Measurements from ENCODE around the gene ZFP92.

The ZFP92 gene

DNA sequence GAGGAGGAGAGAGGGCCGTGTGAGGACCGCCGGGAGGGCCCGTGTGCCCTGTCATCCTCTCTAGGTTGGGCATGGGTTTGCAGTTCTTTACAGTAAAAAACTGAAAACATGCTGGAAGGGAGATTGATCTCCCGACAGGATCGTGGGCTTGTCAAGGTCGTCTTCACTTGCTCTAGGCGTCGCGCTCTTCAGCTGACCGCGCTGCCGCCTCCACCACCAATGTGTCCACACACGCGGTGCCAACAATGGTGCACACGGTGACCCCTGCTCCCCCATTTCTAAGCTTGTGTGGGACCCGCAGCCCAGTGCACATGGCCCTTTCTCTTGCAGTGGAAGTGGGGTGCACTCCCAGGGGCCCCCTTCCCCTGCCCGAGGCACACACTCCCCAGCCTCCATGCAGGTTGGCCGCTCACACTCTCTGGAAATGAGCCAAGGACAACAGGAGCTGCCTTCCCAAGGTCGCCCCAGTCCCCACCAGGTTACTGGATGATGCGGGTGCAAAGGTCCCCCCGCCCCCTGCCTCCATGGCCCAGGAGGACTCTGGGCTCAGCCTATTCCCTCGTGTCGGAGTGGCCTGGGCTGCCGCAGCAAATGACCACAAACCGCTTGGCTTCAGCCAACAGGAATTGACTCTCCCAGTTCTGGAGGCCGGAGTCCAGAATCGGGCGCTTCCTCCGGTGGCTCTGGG is 1.7 kb upstream of the ZFP92 start:
- DNase-seq = no peak

DNA sequence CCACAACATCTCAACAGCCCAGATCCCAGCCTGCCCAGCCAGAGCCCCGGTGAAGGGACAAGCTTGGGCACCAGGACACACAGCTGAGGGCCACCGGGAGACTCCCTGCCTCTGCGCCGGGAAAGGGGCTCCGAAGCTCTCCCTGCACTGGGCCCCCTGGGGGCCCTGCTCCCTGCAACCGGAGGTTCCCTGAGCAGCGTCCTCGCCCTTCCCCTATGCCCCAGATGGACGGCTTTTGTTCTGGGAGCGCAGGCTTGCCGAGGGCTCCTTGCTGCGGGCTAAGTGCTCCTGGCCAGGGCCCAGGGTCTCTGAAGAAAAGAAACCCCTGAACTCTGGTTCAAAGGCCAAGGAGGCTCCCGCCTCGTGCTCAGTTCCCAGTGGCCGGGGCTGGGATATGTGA is 899 bp upstream of the ZFP92 start:
- no peak for DNase-seq

DNA sequence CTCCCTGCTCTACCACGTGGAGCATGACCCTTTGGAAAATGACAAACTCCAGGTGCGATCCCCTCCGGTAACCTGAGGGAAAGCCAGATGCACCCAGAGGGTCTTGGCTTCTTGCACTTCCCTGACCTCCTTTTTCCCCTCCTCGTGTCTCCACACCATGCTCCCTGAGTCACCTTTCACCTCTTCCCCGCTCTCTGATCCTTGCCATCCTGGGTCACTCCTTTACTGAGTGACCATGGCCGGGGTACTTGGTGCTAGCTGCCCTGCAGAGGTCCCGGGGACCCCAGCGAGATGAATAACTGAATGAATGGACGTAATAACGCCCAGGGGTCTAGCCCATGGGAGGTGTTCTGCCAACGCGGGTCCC is 401 bp upstream of the ZFP92 start:
- no peak for DNase-seq

DNA sequence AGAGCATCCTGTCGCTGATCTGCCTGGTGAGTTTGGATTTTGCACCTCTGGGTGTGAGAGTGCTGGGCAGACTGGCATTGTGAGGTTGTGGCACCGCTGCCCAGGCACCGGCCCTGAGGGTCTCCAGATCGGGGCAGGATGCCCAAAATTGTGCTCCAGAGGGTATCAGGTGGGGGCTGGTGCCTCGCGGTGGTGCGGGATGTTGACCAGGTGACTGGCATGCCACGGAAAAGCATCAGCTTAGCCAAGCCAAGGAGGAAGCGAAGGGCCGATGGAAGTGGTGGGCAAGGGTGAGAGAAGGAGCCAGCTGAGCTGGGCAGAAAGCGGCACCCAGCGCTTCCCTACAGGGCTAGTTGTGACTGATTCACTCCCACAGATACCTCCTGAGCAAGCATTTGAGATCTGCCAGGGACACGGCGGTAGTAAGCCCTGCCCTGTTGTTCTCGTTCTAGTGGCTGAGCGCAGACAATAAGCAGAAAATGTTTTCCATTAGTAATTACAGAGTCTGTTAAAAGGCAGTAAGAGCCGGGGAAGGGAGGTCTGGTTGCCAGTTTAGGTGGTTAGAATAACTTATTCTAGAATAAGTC is 809 bp downstream of the ZFP92 start:
- DNase-seq = no peak

DNA sequence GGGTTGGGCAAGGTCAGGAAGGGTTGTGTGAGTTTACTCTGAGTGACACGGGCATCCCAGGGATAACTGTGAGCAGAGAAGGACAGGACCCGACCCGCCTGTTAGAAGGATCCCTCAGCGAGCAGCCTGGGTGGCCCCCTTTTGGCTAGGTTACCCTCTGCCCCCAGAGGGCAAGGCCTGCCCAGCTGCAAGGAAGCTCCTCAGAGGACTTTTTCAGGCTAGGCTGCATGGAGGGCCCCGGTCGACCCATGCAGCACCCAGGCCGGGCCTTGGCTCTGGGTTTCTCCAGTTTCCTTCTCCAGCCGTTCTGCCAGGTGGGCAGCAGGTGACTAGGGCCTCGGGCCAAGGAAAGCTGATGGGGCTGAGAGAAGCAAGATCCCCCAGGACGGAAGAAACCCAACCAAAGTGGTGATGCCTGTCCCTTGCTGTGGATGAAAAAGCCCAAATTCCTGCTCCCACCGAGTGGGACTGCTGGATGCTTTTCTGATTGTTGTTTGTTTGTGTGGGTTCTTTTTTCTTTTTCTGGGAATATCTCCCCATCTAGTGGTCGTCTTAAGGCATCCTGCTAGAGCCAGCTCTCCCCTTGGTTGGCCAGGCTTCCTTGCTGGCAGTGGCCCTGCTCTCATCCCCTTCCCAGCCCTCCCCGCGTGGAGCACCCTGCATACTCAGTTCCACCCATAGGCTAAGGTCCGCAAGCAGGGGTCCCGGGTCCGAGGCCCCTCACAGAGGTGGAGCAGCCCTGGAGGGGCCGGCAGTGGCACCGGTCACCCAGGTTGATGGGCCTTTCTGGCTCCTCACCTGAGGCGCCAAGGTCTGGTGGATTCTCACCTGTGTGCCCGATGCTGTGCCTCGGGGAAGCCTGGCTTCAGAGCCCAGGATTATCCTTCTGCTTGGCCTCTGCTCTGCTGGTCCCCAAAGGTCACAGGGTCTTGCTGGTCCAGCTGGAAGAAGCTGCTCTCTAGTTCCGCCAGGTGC is 1.8 kb downstream of the ZFP92 start:
- DNase-seq = no peak

DNA sequence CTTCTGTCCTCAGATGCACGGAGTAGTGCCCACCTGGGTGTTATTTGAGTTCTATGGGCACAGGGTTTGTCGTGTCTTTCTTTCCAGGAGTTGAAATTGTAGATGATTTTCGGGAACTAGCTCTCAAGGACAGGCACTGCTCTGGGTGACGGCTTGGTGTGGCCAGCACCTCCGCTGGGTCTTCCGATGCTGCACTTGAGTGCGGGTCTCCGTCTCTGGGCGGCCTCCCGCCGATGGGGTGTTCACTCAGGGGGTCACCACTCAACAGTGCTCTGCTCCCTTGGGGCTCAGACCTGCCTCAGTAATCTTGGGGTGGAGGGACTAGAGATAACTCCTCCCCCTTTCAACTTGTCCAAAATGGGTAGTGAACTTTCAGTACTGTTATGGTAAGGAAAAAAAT is 2.5 kb downstream of the ZFP92 start:
- DNase-seq = no peak

DNA sequence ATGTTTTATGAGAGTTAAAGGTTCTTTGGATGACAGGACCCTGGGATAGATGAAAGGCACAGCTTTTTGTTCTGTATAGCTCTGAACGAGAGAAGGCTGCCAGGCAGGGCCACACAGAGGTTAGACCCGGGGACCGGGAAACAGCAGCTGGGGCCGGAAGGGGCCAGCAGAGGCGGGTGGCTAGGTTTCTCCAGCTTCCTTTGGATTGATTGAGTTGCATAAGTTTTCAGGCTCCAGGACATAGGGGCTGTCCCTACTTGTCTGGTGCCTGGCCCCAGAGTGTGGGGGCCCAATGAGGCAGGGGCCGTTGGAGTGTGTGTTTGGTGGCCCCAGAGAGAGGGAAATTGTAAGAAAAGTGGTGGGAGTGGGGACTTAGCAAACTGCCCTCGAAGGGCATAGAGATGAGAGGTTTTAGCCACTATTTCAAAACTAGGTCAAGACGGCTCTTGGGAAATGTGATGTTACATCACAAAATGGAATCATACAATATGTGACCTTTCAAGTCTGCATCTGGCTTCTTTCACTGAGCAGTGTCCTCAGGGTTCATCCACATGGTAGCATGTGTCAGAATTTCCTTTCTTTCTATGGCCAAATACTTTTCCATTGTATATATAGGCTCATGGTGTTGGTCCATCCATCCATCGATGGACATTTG is 3.7 kb downstream of the ZFP92 start:
- no peak for DNase-seq

DNA sequence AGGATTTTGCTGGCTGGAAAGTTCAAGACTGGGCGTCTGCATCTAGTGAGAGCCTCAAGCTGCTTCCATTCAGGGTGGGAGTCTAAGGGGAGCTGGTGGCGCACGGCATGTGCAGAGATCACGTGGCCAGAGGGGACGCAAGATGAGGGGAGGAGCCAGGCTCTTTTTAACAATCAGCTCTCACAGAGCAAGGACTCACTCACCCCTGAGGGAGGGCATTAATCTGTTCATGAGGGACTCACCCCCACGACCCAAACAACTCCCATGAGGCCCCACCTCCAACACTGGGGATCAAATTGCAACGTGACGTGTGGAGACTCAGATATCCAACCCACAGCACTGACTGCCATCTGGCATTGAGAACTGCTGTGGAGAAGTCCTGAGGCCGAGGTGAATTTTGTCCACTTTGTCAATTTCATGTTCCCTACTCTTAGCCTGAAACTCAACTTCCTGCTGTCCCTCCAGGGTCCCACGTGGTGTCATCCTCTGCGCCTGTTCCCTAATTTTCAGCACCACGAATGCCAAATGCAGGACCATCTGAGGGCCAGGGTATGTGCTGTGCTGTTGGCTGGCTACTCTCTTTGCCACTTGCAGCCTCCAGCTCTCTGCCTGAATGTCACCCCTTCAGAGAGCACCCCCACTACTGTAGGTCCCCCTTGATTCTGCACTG is 5.6 kb downstream of the ZFP92 start:
- no peak for DNase-seq

DNA sequence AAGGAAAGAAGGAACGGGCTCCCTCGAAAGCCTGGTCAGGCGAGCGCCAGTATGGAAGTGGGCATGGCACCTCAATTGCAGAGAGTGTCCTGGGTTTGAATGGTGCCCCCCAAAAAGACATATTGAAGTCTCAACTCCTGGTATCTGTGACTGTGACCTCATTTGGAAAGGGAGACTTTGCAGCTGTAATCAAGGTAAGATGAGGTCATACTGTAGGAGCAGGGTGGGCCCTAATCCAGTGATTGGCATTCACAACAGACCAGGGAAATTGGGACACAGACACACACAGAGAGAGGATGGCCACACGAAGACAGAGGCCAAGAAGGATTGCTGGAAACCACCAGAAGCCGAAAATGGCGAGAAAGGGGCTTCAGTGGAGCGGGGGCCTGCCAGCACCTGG is 6.4 kb downstream of the ZFP92 start:
- no peak for DNase-seq

DNA sequence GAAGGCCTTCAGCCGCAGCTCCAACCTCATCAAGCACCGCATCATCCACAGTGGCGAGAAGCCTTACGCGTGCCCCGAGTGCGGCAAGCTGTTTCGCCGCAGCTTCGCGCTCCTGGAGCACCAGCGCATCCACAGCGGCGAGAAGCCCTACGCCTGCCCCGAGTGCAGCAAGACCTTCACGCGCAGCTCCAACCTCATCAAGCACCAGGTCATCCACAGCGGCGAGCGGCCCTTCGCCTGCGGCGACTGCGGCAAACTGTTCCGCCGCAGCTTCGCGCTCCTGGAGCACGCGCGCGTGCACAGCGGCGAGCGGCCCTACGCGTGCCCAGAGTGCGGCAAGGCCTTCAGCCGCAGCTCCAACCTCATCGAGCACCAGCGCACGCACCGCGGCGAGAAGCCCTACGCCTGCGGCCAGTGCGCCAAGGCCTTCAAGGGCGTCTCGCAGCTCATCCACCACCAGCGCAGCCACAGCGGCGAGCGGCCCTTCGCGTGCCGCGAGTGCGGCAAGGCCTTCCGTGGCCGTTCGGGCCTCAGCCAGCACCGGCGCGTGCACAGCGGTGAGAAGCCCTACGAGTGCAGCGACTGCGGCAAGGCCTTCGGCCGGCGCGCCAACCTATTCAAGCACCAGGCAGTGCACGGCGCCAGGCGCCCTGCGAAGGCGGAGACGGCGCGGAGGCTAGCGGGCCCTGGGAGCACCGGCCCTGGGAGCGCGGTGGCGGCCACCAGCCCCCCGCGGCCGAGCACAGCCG is 9.8 kb downstream of the ZFP92 start:
- no peak for DNase-seq

DNA sequence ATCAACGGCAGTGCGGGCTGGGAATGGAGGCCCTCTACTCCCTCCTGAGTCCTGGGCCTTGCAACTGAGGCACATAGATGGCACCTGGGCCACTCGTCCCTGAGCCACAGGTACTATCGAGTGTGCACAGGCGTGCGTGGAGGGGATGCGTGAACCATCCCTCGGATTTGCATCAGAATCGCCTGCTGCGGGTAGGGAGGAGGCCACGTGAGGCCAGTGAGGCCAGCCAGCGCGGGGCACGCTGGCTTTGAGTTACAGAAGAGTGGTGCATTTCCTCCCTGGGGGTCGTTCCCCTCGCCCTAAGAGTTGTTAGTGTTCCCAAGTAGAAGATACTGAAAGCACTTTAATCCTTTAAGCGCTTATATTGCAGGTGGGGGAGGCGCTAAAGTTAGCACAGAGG is 10.6 kb downstream of the ZFP92 start:
- no peak for DNase-seq

DNA sequence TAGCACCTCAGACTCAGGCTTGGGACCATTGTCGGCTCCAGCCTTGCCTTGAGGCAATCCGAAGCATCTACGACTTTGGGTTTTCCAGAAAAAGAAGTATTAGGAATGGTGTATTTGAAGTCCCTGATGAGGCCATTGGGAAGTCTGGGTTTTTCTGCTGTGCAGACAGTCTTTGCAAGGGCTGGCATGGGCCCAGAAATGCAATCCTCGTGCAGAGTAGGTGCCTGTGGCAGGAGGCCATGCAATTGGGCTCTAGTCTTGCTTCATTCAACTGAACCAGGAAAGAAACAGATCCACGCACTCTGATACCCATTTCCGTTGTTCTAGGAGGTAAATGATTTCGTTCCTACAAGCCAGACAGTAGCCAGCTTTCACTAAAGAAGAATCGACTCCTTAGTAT is 12.4 kb downstream of the ZFP92 start:
- DNase-seq = no peak

DNA sequence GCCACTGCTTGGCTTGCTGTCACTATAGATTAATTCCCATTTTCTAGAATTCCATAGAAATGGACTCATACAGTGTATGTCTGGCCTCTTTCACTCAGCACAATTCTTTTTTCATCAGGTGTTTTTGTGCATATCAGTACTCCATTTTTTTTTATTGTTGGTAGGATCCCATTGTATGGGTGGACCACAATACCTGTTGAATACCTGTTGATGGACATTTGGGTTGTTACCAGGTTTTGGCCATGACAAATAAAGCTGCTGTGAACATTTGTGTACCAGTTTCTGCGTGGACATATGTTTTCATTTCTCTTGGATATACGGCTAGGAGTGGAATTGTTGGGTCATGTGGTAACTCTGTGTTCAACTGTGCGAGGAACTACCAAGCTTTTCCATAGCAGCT is 14.9 kb downstream of the ZFP92 start:
- DNase-seq = no peak

DNA sequence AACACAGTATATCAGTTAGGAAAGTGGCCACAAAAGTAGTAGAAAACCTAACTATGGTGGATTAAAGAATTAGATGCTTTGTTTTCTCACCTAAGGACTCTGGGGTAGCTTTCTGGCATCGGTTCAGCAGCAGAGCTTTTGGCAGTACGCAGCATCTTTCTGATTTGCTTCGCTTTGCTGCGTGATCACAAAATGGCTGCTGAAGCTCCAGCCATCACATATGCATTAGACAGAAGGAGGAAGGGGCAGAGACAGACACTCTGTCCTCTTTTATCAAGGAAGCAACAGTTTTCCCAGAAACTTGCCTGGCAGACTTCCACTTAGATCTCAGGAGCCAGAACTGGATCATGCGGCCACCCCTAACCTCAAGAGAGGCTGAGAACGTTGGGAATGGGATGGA is 19.5 kb downstream of the ZFP92 start:
- no peak for DNase-seq

DNA sequence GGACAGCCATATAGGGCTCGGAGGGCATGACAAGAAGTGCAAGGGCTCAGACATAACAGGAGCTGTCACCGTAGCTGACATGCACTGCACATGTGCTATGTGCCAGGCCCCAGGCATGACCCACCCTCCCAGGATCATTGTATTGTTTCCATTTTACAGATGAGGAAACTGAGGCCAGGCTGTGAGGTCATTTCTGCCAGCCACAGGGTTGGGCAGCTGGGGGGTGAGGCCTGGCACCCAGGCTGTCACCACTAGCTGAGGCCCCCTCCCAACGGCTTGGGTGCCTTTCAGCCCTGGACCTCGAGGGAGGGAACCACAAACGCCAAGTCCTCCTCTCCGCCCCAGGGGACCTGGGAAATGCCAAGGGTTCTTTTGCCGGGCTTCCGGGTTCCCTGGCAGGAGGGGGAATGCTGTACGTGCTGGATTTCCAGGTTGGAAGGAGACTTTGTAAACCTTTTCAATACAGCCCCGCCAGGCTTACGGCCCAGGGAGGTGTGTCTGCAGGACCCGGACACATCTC is 21.9 kb downstream of the ZFP92 start:
- DNase-seq = no peak

DNA sequence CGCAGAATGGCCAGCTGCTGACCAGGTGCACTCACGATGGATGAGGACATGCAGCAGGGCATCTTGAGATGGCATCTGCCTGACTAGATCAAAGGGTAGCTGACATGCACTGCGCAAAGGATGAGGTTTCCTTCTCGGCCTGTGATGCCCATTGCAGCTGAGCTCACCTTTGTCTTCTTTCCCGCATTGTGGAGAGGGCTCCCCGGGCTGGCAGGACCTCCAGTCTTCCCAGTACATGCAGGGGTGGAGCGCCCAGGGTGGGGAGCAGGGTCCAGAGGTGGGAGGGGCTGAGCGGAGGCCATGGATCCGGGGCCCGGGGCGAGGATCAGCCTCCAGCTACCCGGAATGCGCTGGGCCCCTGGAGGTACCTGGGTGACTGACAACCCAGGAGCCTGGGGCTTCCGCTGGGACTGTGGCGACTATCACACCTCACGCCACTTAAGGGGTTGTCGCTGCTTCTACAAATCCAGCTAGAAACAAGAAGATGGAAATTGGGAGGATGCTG is 22.6 kb downstream of the ZFP92 start:
- no peak for DNase-seq

DNA sequence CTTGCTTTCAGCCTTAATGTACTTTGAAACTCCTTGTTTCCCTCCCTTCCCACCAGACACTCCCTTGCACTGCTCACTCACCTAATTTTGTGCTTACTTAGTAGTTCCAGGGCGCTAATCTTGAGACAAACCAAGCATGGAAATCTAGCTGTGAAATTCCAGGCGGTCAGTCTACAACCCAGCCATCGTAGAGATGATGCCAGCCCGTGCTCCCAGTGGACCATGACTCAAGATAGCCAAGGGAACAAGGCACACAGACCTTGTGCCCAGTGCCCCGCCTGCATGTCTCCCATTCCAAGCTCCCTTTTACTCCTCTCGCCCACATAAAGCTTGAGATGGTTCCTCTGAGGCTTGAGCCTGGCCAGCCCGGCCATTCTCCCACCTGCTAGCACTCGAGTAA is 23.5 kb downstream of the ZFP92 start:
- DNase-seq = no peak

DNA sequence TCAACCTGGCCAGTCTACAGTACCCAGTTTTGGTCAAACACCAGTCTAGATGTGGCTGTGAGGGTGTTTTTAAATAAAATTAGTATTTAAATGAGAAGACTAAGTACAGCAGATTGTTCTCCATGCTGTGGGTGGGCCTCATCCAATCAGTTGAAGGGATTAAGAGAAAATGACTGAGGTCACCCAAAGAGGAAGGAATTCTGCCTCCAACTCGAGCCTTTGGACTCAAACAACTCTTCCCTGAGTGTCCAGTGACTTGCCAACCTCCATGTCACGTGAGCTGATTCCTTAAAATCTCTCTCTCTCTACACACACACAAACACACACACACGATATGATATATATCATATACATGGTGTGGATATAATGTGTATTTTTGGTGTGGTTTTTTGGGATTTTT is 24.6 kb downstream of the ZFP92 start:
- no peak for DNase-seq

DNA sequence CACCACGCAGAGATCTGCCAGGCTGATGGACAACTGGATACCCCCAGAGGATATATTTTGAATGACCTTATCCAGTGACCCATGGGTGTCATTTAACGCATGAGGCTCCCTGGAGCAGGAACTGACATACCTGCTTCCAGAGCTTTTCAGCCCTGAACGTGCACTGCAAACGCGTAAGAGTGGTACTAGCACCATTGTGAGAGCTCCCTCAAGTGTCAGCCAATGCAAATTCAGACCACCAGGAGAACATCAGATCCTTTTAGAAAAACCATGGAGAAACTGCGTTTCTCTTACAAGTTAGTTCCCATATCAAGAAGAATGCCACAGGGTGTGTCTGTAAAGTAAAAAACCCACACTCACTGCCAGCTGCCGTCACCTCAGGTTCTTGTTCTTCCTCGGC is 27.3 kb downstream of the ZFP92 start:
- DNase-seq = no peak

DNA sequence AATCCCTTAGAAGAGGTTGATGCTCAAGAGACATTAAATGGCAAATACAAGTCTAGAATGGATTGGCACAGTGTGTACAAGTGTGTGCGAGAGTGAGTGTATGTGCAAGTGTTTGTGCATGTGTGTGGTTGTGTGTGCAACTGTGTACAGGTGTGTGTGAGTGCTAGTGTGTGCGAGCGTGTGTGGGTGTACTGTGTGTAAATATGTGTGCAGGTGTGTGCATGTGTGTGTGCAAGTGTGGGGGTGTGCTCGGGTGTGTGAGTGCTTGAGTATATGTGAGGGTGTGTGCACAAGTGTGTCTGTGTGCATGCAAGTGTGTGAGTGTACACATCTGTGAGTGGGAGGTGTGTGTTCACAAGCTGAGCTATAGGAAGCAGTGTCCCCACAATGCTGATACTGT is 28.7 kb downstream of the ZFP92 start:
- DNase-seq = no peak

DNA sequence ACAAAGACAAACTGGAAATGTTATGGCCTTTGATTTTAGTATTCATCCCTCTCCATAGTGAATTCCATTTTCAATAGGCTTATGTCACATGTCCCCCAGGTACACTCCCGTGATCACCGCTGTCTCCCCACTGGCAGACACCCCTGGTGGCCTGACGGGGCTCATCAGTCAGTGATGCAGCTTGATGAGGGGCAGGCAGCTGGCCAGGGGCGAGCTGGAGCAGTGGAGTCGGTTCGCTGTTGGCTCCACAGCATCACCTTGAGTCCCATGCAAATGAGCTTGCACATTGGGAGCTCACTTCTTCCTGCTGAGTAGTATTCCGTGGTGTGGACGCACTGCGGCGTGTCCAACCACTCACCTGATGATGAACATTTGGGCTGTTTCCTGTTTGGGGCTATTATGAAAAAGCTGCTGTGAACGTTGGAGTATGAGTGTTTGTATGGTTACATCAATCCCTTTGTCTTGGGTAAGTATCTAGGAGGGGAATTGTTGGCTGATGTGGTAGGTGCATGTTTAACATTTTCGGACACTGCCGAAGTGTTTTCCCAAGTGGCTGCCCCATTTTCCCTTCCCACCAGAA is 29.4 kb downstream of the ZFP92 start:
- no peak for DNase-seq
